Stimulated activated naive CD8-positive, alpha-beta T cell treated with anti-CD3 and anti-CD28 coated beads, Interleukin-15, amount 100 ng/mL, for 72 hours (primary cell): ENCODE data around the gene ANO3.

Source experiments
- ATAC-seq: fragments of 150-1000 bp; cut with Tn5 transposase; 2 replicates; pipeline ENCODE4 v1.10.0; 2021; ENCODE audit warnings: mild to moderate bottlenecking, moderate library complexity
- DNase-seq, 2 donors: peaks; one replicate each; pipeline ENCODE4 v3.0.0; 2021 to 2022
- H3K27ac Mint-ChIP-seq, 2 donors: one replicate each; pipeline ENCODE4 v1.8.0; 2022; ENCODE audit warnings: mild to moderate bottlenecking in 2 of 2, mixed read lengths in 2 of 2, moderate library complexity in 2 of 2
- H3K27me3 Mint-ChIP-seq: one replicate; pipeline ENCODE4 v1.8.0; 2022; ENCODE audit warnings: mixed read lengths
- H3K4me1 Mint-ChIP-seq: one replicate; pipeline ENCODE4 v1.8.0; 2022; ENCODE audit warnings: mild to moderate bottlenecking, mixed read lengths
- H3K4me3 Mint-ChIP-seq, 2 donors: one replicate each; pipeline ENCODE4 v1.8.0; 2022; ENCODE audit warnings: mild to moderate bottlenecking in 2 of 2, mixed read lengths in 2 of 2, moderate library complexity in 1 of 2
- H3K9me3 Mint-ChIP-seq, 2 donors: one replicate each; pipeline ENCODE4 v1.8.0; 2022; ENCODE audit warnings: mixed read lengths in 2 of 2

Gene ANO3

GRCh38 chr11:26512196-26512595 is 180.3 kb downstream of the ANO3 start:
- Mint-ChIP-seq H3K4me3 (no peak overlapping the region), H3K27me3 (no peaks in the 10 kb centered on the region), H3K9me3 (peaks cover 9 to 10% of the 10 kb centered on the region in 2 donors), H3K27ac (no peak overlapping the region), H3K4me1 (no peaks in the 10 kb centered on the region)
- DNase-seq (no peak), ATAC-seq (no peak)

DNA sequence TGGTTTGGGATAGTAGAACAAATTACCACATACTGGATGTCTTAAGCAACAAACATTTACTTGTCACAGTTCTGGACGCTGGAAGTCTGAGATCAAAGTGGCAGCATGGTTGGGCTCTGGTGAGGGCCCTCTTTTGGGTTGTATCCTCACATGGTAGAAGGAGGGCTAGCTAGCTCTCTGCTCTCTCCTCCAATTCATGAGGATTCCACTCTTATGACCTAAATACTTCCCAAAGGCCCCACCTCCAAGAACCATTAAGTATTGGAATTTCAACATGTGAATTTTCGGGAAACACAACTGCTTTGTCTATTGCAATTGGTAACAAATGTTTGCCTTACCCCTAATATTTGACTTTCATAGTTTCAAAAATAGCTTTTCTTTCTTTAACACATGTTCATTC is 187.5 kb downstream of the ANO3 start:
- no peak for DNase-seq
- ATAC-seq, result no peak
- no peaks in the 10 kb centered on the region for H3K4me1 Mint-ChIP-seq
- no peak overlapping the region for H3K4me3 Mint-ChIP-seq
- no peaks in the 10 kb centered on the region for H3K27me3 Mint-ChIP-seq
- peaks cover 0 to 4% of the 10 kb centered on the region in 2 donors for H3K9me3 Mint-ChIP-seq
- H3K27ac Mint-ChIP-seq, result no peak overlapping the region

- no peak overlapping the region for H3K4me3 Mint-ChIP-seq
- H3K9me3 Mint-ChIP-seq, result peaks cover 0 to 4% of the 10 kb centered on the region in 2 donors
- no peaks in the 10 kb centered on the region for H3K4me1 Mint-ChIP-seq
- H3K27me3 Mint-ChIP-seq, result no peaks in the 10 kb centered on the region
- ATAC-seq, result no peak
- no peak for DNase-seq
- no peak overlapping the region for H3K27ac Mint-ChIP-seq
Observed at GRCh38 chr11:26522912-26523610, 191.1 kb downstream of the ANO3 start.

DNA sequence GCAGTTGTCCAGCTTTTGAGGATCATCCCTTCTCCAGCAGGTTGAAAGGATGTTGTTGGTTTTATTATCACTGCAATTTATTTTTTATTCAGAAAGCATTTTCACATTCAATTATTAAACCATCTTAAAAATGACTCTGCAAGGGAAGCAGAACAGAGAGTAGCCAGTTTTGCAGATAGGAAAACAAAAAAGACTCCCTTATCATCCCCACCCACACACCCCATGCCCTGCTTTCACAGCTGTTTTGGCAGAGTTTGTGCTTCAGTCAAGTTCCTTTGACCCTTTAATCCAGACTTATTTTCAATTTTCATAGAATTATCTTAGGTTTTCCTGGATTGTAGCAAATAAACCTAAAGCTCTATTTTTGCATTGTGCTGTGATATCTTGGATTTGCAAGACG is 195.8 kb downstream of the ANO3 start:
- DNase-seq (no peak), ATAC-seq (no peak)
- Mint-ChIP-seq H3K4me1 (no peaks in the 10 kb centered on the region), H3K27ac (no peak overlapping the region), H3K9me3 (peaks cover 3 to 5% of the 10 kb centered on the region in 2 donors), H3K27me3 (no peaks in the 10 kb centered on the region), H3K4me3 (no peak overlapping the region)

- ATAC-seq (no peak), DNase-seq (no peak)
- Mint-ChIP-seq H3K9me3 (peaks cover 11 to 19% of the 10 kb centered on the region in 2 donors), H3K27ac (no peak overlapping the region), H3K4me3 (no peak overlapping the region), H3K27me3 (no peaks in the 10 kb centered on the region), H3K4me1 (no peaks in the 10 kb centered on the region)
Observed at GRCh38 chr11:26537341-26537740, 205.4 kb downstream of the ANO3 start.

GRCh38 chr11:26539517-26539916 is 207.6 kb downstream of the ANO3 start:
- Mint-ChIP-seq H3K4me3 (no peak overlapping the region), H3K4me1 (no peaks in the 10 kb centered on the region), H3K27ac (no peak overlapping the region), H3K9me3 (peaks cover 0 to 16% of the 10 kb centered on the region in 2 donors), H3K27me3 (no peaks in the 10 kb centered on the region)
- no peak for DNase-seq
- no peak for ATAC-seq

GRCh38 chr11:26541870-26542269 is 209.9 kb downstream of the ANO3 start:
- no peak for ATAC-seq
- peaks cover 0 to 16% of the 10 kb centered on the region in 2 donors for H3K9me3 Mint-ChIP-seq

DNA sequence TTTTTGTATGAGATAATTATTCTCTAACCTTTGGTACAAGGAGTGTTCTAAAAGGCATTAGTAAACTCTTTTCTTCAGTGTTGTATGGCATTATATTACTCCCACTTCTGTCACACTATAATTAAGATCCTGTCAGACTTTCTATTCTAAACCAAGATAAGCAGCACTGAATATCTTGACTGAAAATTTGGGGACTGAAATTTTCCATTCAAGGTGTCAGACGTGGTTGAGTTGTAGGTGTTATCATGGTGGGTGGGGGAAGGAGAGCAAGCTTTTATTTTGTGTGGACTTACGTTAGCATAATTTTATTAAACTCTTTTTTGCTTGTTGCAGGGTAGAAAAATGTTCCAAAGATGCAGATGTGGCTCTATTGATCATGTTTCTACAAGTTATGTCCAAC is 217.2 kb downstream of the ANO3 start:
- DNase-seq (no peak), ATAC-seq (no peak)
- H3K27me3 Mint-ChIP-seq, result no peaks in the 10 kb centered on the region

More at GRCh38 chr11:26541870-26542269, 209.9 kb downstream of the ANO3 start:
- Mint-ChIP-seq H3K27ac (no peak overlapping the region), H3K4me1 (no peaks in the 10 kb centered on the region), H3K4me3 (no peak overlapping the region), H3K27me3 (no peaks in the 10 kb centered on the region)
- no peak for DNase-seq

GRCh38 chr11:26550022-26550421 is 218.1 kb downstream of the ANO3 start:
- H3K27ac Mint-ChIP-seq, result no peak overlapping the region
- DNase-seq (no peak), ATAC-seq (no peak)
- no peaks in the 10 kb centered on the region for H3K27me3 Mint-ChIP-seq
- H3K4me3 Mint-ChIP-seq, result no peak overlapping the region
- no peaks in the 10 kb centered on the region for H3K4me1 Mint-ChIP-seq
- peaks cover 0 to 8% of the 10 kb centered on the region in 2 donors for H3K9me3 Mint-ChIP-seq

More for the DNA sequence above, 217.2 kb downstream of the ANO3 start:
- peaks cover 0 to 8% of the 10 kb centered on the region in 2 donors for H3K9me3 Mint-ChIP-seq
- H3K27ac Mint-ChIP-seq, result no peak overlapping the region
- no peak overlapping the region for H3K4me3 Mint-ChIP-seq
- H3K4me1 Mint-ChIP-seq, result no peaks in the 10 kb centered on the region

- Mint-ChIP-seq H3K9me3 (peaks cover 0 to 8% of the 10 kb centered on the region in 2 donors), H3K4me3 (no peak overlapping the region), H3K27ac (no peak overlapping the region), H3K4me1 (no peaks in the 10 kb centered on the region), H3K27me3 (no peaks in the 10 kb centered on the region)
- DNase-seq (no peak), ATAC-seq (no peak)
Observed at GRCh38 chr11:26551186-26551801, 219.4 kb downstream of the ANO3 start.

GRCh38 chr11:26553182-26553581 is 221.3 kb downstream of the ANO3 start:
- H3K27me3 Mint-ChIP-seq, result no peaks in the 10 kb centered on the region

DNA sequence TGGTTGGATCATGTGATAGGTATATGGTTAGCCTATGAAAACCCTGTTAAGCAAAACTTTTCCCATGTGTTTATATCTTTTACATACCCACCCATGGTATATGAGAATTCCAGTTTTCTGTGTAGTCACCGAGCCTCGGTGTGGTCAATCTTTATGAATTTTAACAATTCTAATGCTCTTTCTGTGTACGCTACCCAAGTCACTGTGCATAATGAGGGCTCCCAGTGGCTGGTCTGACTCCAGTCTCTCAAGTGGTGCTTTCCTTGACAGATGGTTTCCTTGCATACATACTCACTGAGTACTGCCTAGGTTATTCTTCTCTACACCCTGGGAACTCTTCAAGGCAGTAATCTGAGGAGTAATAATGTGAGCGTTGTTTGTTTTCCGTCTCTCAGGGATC is 222.5 kb downstream of the ANO3 start:
- DNase-seq (no peak), ATAC-seq (no peak)
- Mint-ChIP-seq H3K27me3 (no peaks in the 10 kb centered on the region), H3K27ac (no peak overlapping the region), H3K9me3 (peaks cover 7 to 12% of the 10 kb centered on the region in 2 donors), H3K4me1 (no peaks in the 10 kb centered on the region), H3K4me3 (no peak overlapping the region)

More at GRCh38 chr11:26553182-26553581, 221.3 kb downstream of the ANO3 start:
- Mint-ChIP-seq H3K4me1 (no peaks in the 10 kb centered on the region), H3K27ac (no peak overlapping the region), H3K4me3 (no peak overlapping the region), H3K9me3 (peaks cover 7 to 12% of the 10 kb centered on the region in 2 donors)
- DNase-seq, result no peak
- no peak for ATAC-seq

DNA sequence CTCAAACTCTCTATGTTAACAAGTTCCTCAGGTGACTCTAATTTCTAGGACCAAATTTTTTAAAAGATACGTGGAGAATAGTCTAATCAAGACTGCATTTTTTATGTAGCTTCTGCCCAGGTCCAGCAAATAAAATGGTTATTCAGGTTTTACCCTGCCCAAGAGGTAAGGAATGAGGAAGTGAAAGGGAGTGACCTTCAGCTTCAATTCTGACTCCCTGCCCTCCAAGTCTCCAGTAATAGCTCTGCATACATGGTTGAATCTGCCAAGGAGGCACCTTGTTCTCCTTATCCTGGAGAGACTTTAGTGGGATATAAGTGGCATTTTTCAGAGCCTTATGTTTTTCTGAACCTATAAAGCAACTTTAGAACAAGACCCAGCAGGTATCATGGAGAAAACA is 224.7 kb downstream of the ANO3 start:
- H3K4me3 Mint-ChIP-seq, result no peak overlapping the region

GRCh38 chr11:26557666-26558065 is 225.7 kb downstream of the ANO3 start:
- ATAC-seq (no peak), DNase-seq (no peak)
- H3K27ac Mint-ChIP-seq, result no peak overlapping the region
- H3K9me3 Mint-ChIP-seq, result peaks cover 7 to 8% of the 10 kb centered on the region in 2 donors
- H3K4me3 Mint-ChIP-seq, result no peak overlapping the region
- H3K27me3 Mint-ChIP-seq, result no peaks in the 10 kb centered on the region
- H3K4me1 Mint-ChIP-seq, result no peaks in the 10 kb centered on the region

More for the DNA sequence above, 224.7 kb downstream of the ANO3 start:
- DNase-seq (no peak), ATAC-seq (no peak)
- Mint-ChIP-seq H3K27ac (no peak overlapping the region), H3K27me3 (no peaks in the 10 kb centered on the region), H3K9me3 (peaks cover 7 to 12% of the 10 kb centered on the region in 2 donors), H3K4me1 (no peaks in the 10 kb centered on the region)

GRCh38 chr11:26558190-26558589 is 226.3 kb downstream of the ANO3 start:
- H3K4me1 Mint-ChIP-seq, result no peaks in the 10 kb centered on the region
- no peaks in the 10 kb centered on the region for H3K27me3 Mint-ChIP-seq
- H3K4me3 Mint-ChIP-seq, result no peak overlapping the region
- DNase-seq, result no peak
- no peak for ATAC-seq
- H3K27ac Mint-ChIP-seq, result no peak overlapping the region
- peaks cover 7 to 8% of the 10 kb centered on the region in 2 donors for H3K9me3 Mint-ChIP-seq

DNA sequence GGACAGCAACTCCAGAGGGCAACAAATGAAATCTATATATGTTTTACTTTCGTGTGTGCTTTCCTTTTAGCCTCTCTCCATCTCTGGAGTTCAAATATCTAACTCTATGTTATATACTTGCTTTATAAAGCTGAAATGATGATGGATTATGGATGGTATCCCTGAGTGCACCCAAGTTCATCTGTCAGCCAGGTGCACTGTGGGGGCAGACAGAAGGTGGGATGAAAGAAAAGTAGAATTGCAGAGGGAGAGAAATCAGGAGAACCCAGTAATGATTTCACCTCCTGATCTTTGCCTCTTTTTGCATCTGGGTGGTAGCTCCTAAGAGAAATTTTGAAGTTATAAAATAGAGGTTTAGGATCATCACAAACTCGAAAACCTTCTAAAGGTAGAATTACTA is 237.7 kb downstream of the ANO3 start:
- Mint-ChIP-seq H3K4me1 (no peaks in the 10 kb centered on the region), H3K4me3 (no peak overlapping the region), H3K27ac (no peak overlapping the region), H3K9me3 (peaks cover 0 to 5% of the 10 kb centered on the region in 2 donors), H3K27me3 (no peaks in the 10 kb centered on the region)
- DNase-seq (no peak), ATAC-seq (no peak)
